Skeletal muscle tissue (tissue), 4 donors: Measurements from ENCODE around the gene ALPK3. TPM values are rescaled to one million over a fixed set of nuclear protein-coding genes. Genes with fewer than 3 reads are reported as not detected.
"Not testable (repeated sequence)": the region's sequence is repeated elsewhere in the genome, so short reads cannot be mapped to it uniquely, and the experiment has no call there.

Source experiments
- H3K27ac ChIP-seq: one replicate; pipeline ENCODE4 v1.7.0; 2013; ENCODE audit warnings: mild to moderate bottlenecking, low read depth, low read length, inconsistent platforms
- H3K27me3 ChIP-seq, 3 donors: one replicate each; pipeline ENCODE4 v1.7.0; 2013; ENCODE audit warnings: low read length in 3 of 3; ENCODE audit not compliant: control insufficient read depth in 3 of 3, insufficient read depth in 3 of 3
- H3K36me3 ChIP-seq, 3 donors: one replicate each; pipeline ENCODE4 v1.7.0; 2013; ENCODE audit warnings: low read length in 3 of 3; ENCODE audit not compliant: control insufficient read depth in 3 of 3, insufficient read depth in 3 of 3
- H3K4me1 ChIP-seq, 3 donors: one replicate each; pipeline ENCODE4 v1.7.0; 2013; ENCODE audit warnings: low read length in 3 of 3, mild to moderate bottlenecking in 3 of 3; ENCODE audit not compliant: control insufficient read depth in 3 of 3, insufficient read depth in 3 of 3
- H3K4me3 ChIP-seq, 3 donors: one replicate each; pipeline ENCODE4 v1.7.0; 2013; ENCODE audit warnings: low read length in 3 of 3
- H3K9ac ChIP-seq, 3 donors: one replicate each; pipeline ENCODE4 v1.7.0; 2013; ENCODE audit warnings: low read length in 3 of 3, mild to moderate bottlenecking in 3 of 3, moderate library complexity in 2 of 3, low read depth in 1 of 3
- H3K9me3 ChIP-seq, 3 donors: one replicate each; pipeline ENCODE4 v1.7.0; 2013; ENCODE audit warnings: low read length in 3 of 3; ENCODE audit not compliant: control insufficient read depth in 3 of 3
- total RNA-seq: library from RNA; depleted of rRNA; stranded (reverse); fragments of >200 nt; gene quantifications from one replicate; pipeline ENCODE4 v1.2.3, GENCODE V29; 2014
- donor health status: Osteomylitis.

The ALPK3 gene
- total RNA-seq, 1 donor from 2014 or later: 33.4 TPM

- H3K4me3 ChIP-seq, H3K9me3 ChIP-seq, H3K36me3 ChIP-seq, H3K27ac ChIP-seq, H3K27me3 ChIP-seq, H3K9ac ChIP-seq: not testable (repeated sequence)
- H3K4me1 ChIP-seq: peaks cover 8 to 27% (median 10%) of the 10 kb centered on the region in 3 donors
Measured at GRCh38 chr15:84877701-84878100, 60.5 kb downstream of the ALPK3 start.

GRCh38 chr15:84878504-84878903, 61.3 kb downstream of the ALPK3 start:
- H3K9me3 ChIP-seq: no peaks in the 10 kb centered on the region
- no peak overlapping the region for H3K27ac ChIP-seq
- no peak overlapping the region for H3K4me3 ChIP-seq
- H3K4me1 ChIP-seq: peaks cover 6 to 23% (median 8%) of the 10 kb centered on the region in 3 donors
- H3K36me3 ChIP-seq: no peaks in the 10 kb centered on the region
- H3K9ac ChIP-seq: peak overlapping the region in 1 of 3 donors; percentile 3
- H3K27me3 ChIP-seq: no peaks in the 10 kb centered on the region

GRCh38 chr15:84879088-84879780, 62.1 kb downstream of the ALPK3 start:
- H3K27me3 ChIP-seq: no peaks in the 10 kb centered on the region
- no peak overlapping the region for H3K9ac ChIP-seq
- H3K4me3 ChIP-seq: peak overlapping the region in 1 of 3 donors; percentile 2
- peaks cover 9 to 25% (median 10%) of the 10 kb centered on the region in 3 donors for H3K4me1 ChIP-seq
- H3K27ac ChIP-seq: no peak overlapping the region
- H3K9me3 ChIP-seq: no peaks in the 10 kb centered on the region
- H3K36me3 ChIP-seq: no peaks in the 10 kb centered on the region

- no peaks in the 10 kb centered on the region for H3K36me3 ChIP-seq
- H3K9ac ChIP-seq: no peak overlapping the region
- H3K9me3 ChIP-seq: no peaks in the 10 kb centered on the region
- H3K27me3 ChIP-seq: no peaks in the 10 kb centered on the region
- H3K27ac ChIP-seq: no peak overlapping the region
- peaks cover 10 to 24% (median 15%) of the 10 kb centered on the region in 3 donors for H3K4me1 ChIP-seq
- no peak overlapping the region for H3K4me3 ChIP-seq
Measured at GRCh38 chr15:84880007-84880406, 62.9 kb downstream of the ALPK3 start.

GRCh38 chr15:84880822-84881519, 63.8 kb downstream of the ALPK3 start:
- no peak overlapping the region for H3K9ac ChIP-seq
- H3K9me3 ChIP-seq: no peaks in the 10 kb centered on the region
- H3K27me3 ChIP-seq: no peaks in the 10 kb centered on the region
- H3K36me3 ChIP-seq: no peaks in the 10 kb centered on the region
- no peak overlapping the region for H3K27ac ChIP-seq
- H3K4me3 ChIP-seq: no peak overlapping the region
- peaks cover 5 to 19% (median 15%) of the 10 kb centered on the region in 3 donors for H3K4me1 ChIP-seq

- no peak overlapping the region for H3K27ac ChIP-seq
- no peaks in the 10 kb centered on the region for H3K9me3 ChIP-seq
- no peaks in the 10 kb centered on the region for H3K27me3 ChIP-seq
- H3K36me3 ChIP-seq: no peaks in the 10 kb centered on the region
- peaks cover 5 to 19% (median 15%) of the 10 kb centered on the region in 3 donors for H3K4me1 ChIP-seq
- H3K9ac ChIP-seq: no peak overlapping the region
- no peak overlapping the region for H3K4me3 ChIP-seq
Measured at GRCh38 chr15:84881520-84881830, 64.3 kb downstream of the ALPK3 start.

- Histone ChIP-seq H3K36me3 (no peaks in the 10 kb centered on the region), H3K27ac (no peak overlapping the region), H3K4me1 (peaks cover 5 to 18% (median 16%) of the 10 kb centered on the region in 3 donors), H3K9ac (no peak overlapping the region), H3K9me3 (no peaks in the 10 kb centered on the region), H3K4me3 (no peak overlapping the region), H3K27me3 (no peaks in the 10 kb centered on the region)
Measured at GRCh38 chr15:84883466-84883865, 66.3 kb downstream of the ALPK3 start.

GRCh38 chr15:84883916-84884781, 67.0 kb downstream of the ALPK3 start, which contains the start of gene SLC28A1:
TSS of gene SLC28A1 (plus strand) at chr15:84884662. CDS start at chr15:84887761, 3,099 bp downstream.
- Histone ChIP-seq H3K27me3 (no peaks in the 10 kb centered on the region), H3K36me3 (no peaks in the 10 kb centered on the region), H3K4me3 (no peak within 1 kb of the TSS), H3K9me3 (no peaks in the 10 kb centered on the region), H3K4me1 (peaks cover 5 to 13% (median 11%) of the 10 kb centered on the region in 3 donors), H3K9ac (peak within 1 kb of the TSS in 2 of 3 donors; percentile 1 to 50), H3K27ac (no peak within 1 kb of the TSS)

- Histone ChIP-seq H3K4me3 (no peak overlapping the region), H3K9ac (no peak overlapping the region), H3K9me3 (no peaks in the 10 kb centered on the region), H3K27me3 (no peaks in the 10 kb centered on the region), H3K4me1 (peaks cover 5 to 12% (median 7%) of the 10 kb centered on the region in 3 donors), H3K36me3 (no peaks in the 10 kb centered on the region), H3K27ac (no peak overlapping the region)
Measured at GRCh38 chr15:84885801-84886200, 68.6 kb downstream of the ALPK3 start.
